ENCODE results near the gene NSDHL.

GRCh38 chrX:152892999-152893891 is 62.4 kb downstream of the NSDHL start:
- no peak for TF ChIP-seq CTCF (IDR thresholded peaks at IDR 0.05; ENCODE audit: low read length)
- TF ChIP-seq EZH2 (optimal IDR thresholded peaks at IDR 0.05; ENCODE audit: low read depth, low read length), result no peak

Measured in MM.1S (cell line).